HepG2 (cell line): ENCODE data around the gene NOTCH4. TPM values are rescaled to one million over a fixed set of nuclear protein-coding genes. Genes with fewer than 3 reads are reported as not detected.

Source experiments
- CEBPG ChIP-seq: IDR thresholded peaks from 2 replicates; pipeline ENCODE4 v1.6.1; 2016
- CREB3 ChIP-seq: sonication (generic); formaldehyde crosslinking; IDR thresholded peaks from 2 replicates; pipeline ENCODE4 v1.5.0; 2020; ENCODE audit warnings: missing genetic modification reagents
- FOXK1 ChIP-seq: sonication (generic); formaldehyde crosslinking; IDR thresholded peaks from 2 replicates; pipeline ENCODE4 v1.4.0; 2020; ENCODE audit warnings: low read depth, missing genetic modification reagents, borderline replicate concordance
- GRHL1 ChIP-seq: sonication (generic); formaldehyde crosslinking; conservative IDR thresholded peaks from 2 replicates; pipeline ENCODE4 v1.8.0; 2022; ENCODE audit warnings: missing genetic modification reagents
- GZF1 ChIP-seq: sonication (generic); formaldehyde crosslinking; IDR thresholded peaks from 2 replicates; pipeline ENCODE4 v1.5.1; 2020; ENCODE audit warnings: mild to moderate bottlenecking, missing genetic modification reagents
- HOXD1 ChIP-seq: sonication (generic); formaldehyde crosslinking; IDR thresholded peaks from 2 replicates; pipeline ENCODE4 v1.5.0; 2020; ENCODE audit warnings: missing genetic modification reagents
- KDM4B ChIP-seq: sonication (generic); formaldehyde crosslinking; IDR thresholded peaks from 2 replicates; pipeline ENCODE4 v1.4.0; 2020; ENCODE audit warnings: missing genetic modification reagents
- NR2C2 ChIP-seq: sonication (generic); formaldehyde crosslinking; IDR thresholded peaks from 2 replicates; pipeline ENCODE4 v1.4.0; 2020; ENCODE audit warnings: missing genetic modification reagents, mild to moderate bottlenecking, moderate library complexity, borderline replicate concordance
- PAWR ChIP-seq: sonication (generic); formaldehyde crosslinking; IDR thresholded peaks from 2 replicates; pipeline ENCODE4 v1.4.0; 2020; ENCODE audit warnings: missing genetic modification reagents, mild to moderate bottlenecking, borderline replicate concordance
- RCOR2 ChIP-seq: IDR thresholded peaks from 2 replicates; pipeline ENCODE4 v1.6.1; 2016; ENCODE audit warnings: missing biosample characterization, missing genetic modification reagents
- RFX3 ChIP-seq: IDR thresholded peaks from 2 replicates; pipeline ENCODE4 v1.6.1; 2016; ENCODE audit warnings: missing biosample characterization, missing genetic modification reagents
- SAFB2 ChIP-seq: sonication (generic); formaldehyde crosslinking; IDR thresholded peaks from 2 replicates; pipeline ENCODE4 v1.5.1; 2020; ENCODE audit warnings: missing genetic modification reagents, low read depth, mild to moderate bottlenecking, borderline replicate concordance
- SOX6 ChIP-seq, 2 experiments: fragments of 450-650 bp in 1 of 2; sonication (generic) in 1 of 2; formaldehyde crosslinking in 1 of 2; IDR thresholded peaks; 2 replicates each; pipeline versions ENCODE4 v1.4.0 to v1.6.1; 2017 to 2020; ENCODE audit warnings: antibody characterized with exemption in 1 of 2, mild to moderate bottlenecking in 1 of 2, missing genetic modification reagents in 1 of 2
- SP2 ChIP-seq: sonication (generic); formaldehyde crosslinking; IDR thresholded peaks from 2 replicates; pipeline ENCODE4 v1.5.1; 2020; ENCODE audit warnings: mild to moderate bottlenecking, missing genetic modification reagents
- ZBTB21 ChIP-seq: sonication (generic); formaldehyde crosslinking; IDR thresholded peaks from 2 replicates; pipeline ENCODE4 v1.4.0; 2020; ENCODE audit warnings: missing genetic modification reagents
- ZIK1 ChIP-seq: sonication (generic); formaldehyde crosslinking; IDR thresholded peaks from 2 replicates; pipeline ENCODE4 v1.5.0; 2020; ENCODE audit warnings: mild to moderate bottlenecking, low read depth, missing genetic modification reagents, borderline replicate concordance
- ZNF138 ChIP-seq: sonication (generic); formaldehyde crosslinking; IDR thresholded peaks from 2 replicates; pipeline ENCODE4 v1.5.0; 2020; ENCODE audit warnings: mild to moderate bottlenecking, low read depth, missing genetic modification reagents
- ZNF225 ChIP-seq: sonication (generic); formaldehyde crosslinking; IDR thresholded peaks from 2 replicates; pipeline ENCODE4 v1.4.0; 2020; ENCODE audit warnings: mild to moderate bottlenecking, missing genetic modification reagents
- ZNF230 ChIP-seq: sonication (generic); formaldehyde crosslinking; IDR thresholded peaks from 2 replicates; pipeline ENCODE4 v1.4.0; 2020; ENCODE audit warnings: mild to moderate bottlenecking, missing genetic modification reagents
- ZNF329 ChIP-seq: sonication (generic); formaldehyde crosslinking; IDR thresholded peaks from 2 replicates; pipeline ENCODE4 v1.9.0; 2021; ENCODE audit warnings: low read depth, mild to moderate bottlenecking, missing genetic modification reagents
- ZNF414 ChIP-seq: sonication (generic); formaldehyde crosslinking; IDR thresholded peaks from 2 replicates; pipeline ENCODE4 v1.5.0; 2020; ENCODE audit warnings: missing genetic modification reagents
- ZNF558 ChIP-seq: sonication (generic); formaldehyde crosslinking; IDR thresholded peaks from 2 replicates; pipeline ENCODE4 v1.9.0; 2022; ENCODE audit warnings: mild to moderate bottlenecking, missing genetic modification reagents, borderline replicate concordance
- ZNF605 ChIP-seq: sonication (generic); formaldehyde crosslinking; IDR thresholded peaks from 2 replicates; pipeline ENCODE4 v1.8.0; 2022; ENCODE audit warnings: mild to moderate bottlenecking, missing genetic modification reagents
- ZNF672 ChIP-seq: sonication (generic); formaldehyde crosslinking; IDR thresholded peaks from 2 replicates; pipeline ENCODE4 v1.8.1; 2022; ENCODE audit warnings: missing genetic modification reagents
- ZNF770 ChIP-seq: sonication (generic); formaldehyde crosslinking; IDR thresholded peaks from 2 replicates; pipeline ENCODE4 v1.5.0; 2020; ENCODE audit warnings: mild to moderate bottlenecking, missing genetic modification reagents
- ZNF816 ChIP-seq: sonication (generic); formaldehyde crosslinking; IDR thresholded peaks from 2 replicates; pipeline ENCODE4 v1.8.0; 2022; ENCODE audit warnings: missing genetic modification reagents, mild to moderate bottlenecking, borderline replicate concordance
- ZNF850 ChIP-seq: sonication (generic); formaldehyde crosslinking; conservative IDR thresholded peaks from 2 replicates; pipeline ENCODE4 v1.9.0; 2021; ENCODE audit warnings: mild to moderate bottlenecking, missing genetic modification reagents
- polyA plus RNA-seq, 8 experiments: library from polyadenylated mRNA; depleted of rRNA in 3 of 8; stranded (reverse) in 7 of 8; unstranded in 1 of 8; fragments of >200 nt; fragmentation: Illumina TruSeq in 4 of 8; extraction: Trizol in 4 of 8; gene quantifications; 2 replicates each; pipeline versions ENCODE4 v1.2.1 to v1.2.3, GENCODE V29; 2011 to 2016; ENCODE audit warnings: low read depth in 4 of 8, missing spikeins in 1 of 8, mixed read lengths in 1 of 8; ENCODE audit not compliant: insufficient read depth in 1 of 8
- total RNA-seq, 5 experiments: library from RNA; depleted of rRNA; stranded (reverse); fragments of >200 nt; fragmentation: Illumina TruSeq; extraction: Trizol; gene quantifications; 2 replicates each; pipeline ENCODE4 v1.2.3, GENCODE V29; 2016; ENCODE audit warnings: low read depth in 1 of 5

Gene NOTCH4
- total and polyA plus RNA-seq, 2 of the 13 experiments (the other 11 are each of a cell fraction or from before 2014, with no cell fraction given) = 0.51 to 0.83 TPM

- TF ChIP-seq ZNF672 (CRISPR knock-in tag) = no peak
- TF ChIP-seq ZNF414 (CRISPR knock-in tag) = no peak
- no peak for TF ChIP-seq SP2 (CRISPR knock-in tag)
- no peak for TF ChIP-seq SOX6 (IDR thresholded peaks at IDR 0.05)
- TF ChIP-seq SOX6 (CRISPR knock-in tag; IDR thresholded peaks at IDR 0.05) = no peak
- no peak for TF ChIP-seq SAFB2 (CRISPR knock-in tag)
- no peak; the same call in 1 of the 2 replicates for TF ChIP-seq KDM4B (CRISPR knock-in tag)
- peak; percentile 67; the same call in 1 of the 2 replicates for TF ChIP-seq ZNF605 (CRISPR knock-in tag)
- TF ChIP-seq ZNF558 (CRISPR knock-in tag) = no peak
- TF ChIP-seq CREB3 = no peak
- no peak for TF ChIP-seq ZNF770
- no peak for TF ChIP-seq ZNF138 (CRISPR knock-in tag)
- no peak for TF ChIP-seq NR2C2
- no peak for TF ChIP-seq RCOR2 (CRISPR knock-in tag)
- TF ChIP-seq CEBPG (CRISPR knock-in tag) = no peak
- TF ChIP-seq FOXK1 = no peak
- TF ChIP-seq ZNF225 (CRISPR knock-in tag) = no peak
- no peak for TF ChIP-seq ZNF329 (CRISPR knock-in tag)
- TF ChIP-seq RFX3 (CRISPR knock-in tag) = no peak
- TF ChIP-seq ZNF230 (CRISPR knock-in tag) = no peak
- no peak for TF ChIP-seq ZNF850
- no peak for TF ChIP-seq ZBTB21 (CRISPR knock-in tag)
- no peak for TF ChIP-seq HOXD1 (CRISPR knock-in tag)
- no peak for TF ChIP-seq GZF1
- TF ChIP-seq GRHL1 = no peak
- no peak for TF ChIP-seq PAWR (CRISPR knock-in tag)
- TF ChIP-seq ZNF816 = no peak
- no peak; the same call in 1 of the 2 replicates for TF ChIP-seq ZIK1 (CRISPR knock-in tag)
These were observed 46.6 kb downstream of the NOTCH4 start (continued) for GRCh38 chr6:32177183-32177787.
